ACC112 (cell line): Measurements from ENCODE around the gene LRR1.

Experiments used
- H2AFZ ChIP-seq: fragments of 200-600 bp; sonication (generic); one replicate; pipeline ENCODE4 v1.6.0; 2017; ENCODE audit warnings: antibody characterized with exemption, low read length; ENCODE audit not compliant: unreplicated experiment
- H3K27ac ChIP-seq: fragments of 200-600 bp; sonication (generic); 2 replicates; pipeline ENCODE4 v1.5.1; 2014; ENCODE audit warnings: low read depth, mild to moderate bottlenecking, antibody characterized with exemption, low read length, moderate library complexity
- H3K27me3 ChIP-seq: fragments of 200-600 bp; sonication (generic); 2 replicates; pipeline ENCODE4 v1.6.1; 2014; ENCODE audit warnings: mild to moderate bottlenecking, antibody characterized with exemption, low read length, moderate library complexity, mixed read lengths; ENCODE audit not compliant: insufficient read depth
- H3K36me3 ChIP-seq: fragments of 200-600 bp; sonication (generic); 2 replicates; pipeline ENCODE4 v1.6.1; 2016; ENCODE audit warnings: mild to moderate bottlenecking, antibody characterized with exemption, low read length, moderate library complexity, mixed read lengths; ENCODE audit not compliant: insufficient read depth
- H3K4me1 ChIP-seq: fragments of 200-600 bp; sonication (generic); one replicate; pipeline ENCODE4 v1.6.1; 2016; ENCODE audit warnings: low read length, mixed read lengths; ENCODE audit not compliant: insufficient read depth, unreplicated experiment, control insufficient read depth
- H3K4me3 ChIP-seq: fragments of 200-600 bp; sonication (generic); 2 replicates; pipeline ENCODE4 v1.5.1; 2014; ENCODE audit warnings: mild to moderate bottlenecking, low read depth, low read length
- H3K79me2 ChIP-seq: fragments of 200-600 bp; sonication (generic); one replicate; pipeline ENCODE4 v1.6.0; 2016; ENCODE audit warnings: low read length; ENCODE audit not compliant: control insufficient read depth, unreplicated experiment, insufficient read depth

The LRR1 gene, protein sequence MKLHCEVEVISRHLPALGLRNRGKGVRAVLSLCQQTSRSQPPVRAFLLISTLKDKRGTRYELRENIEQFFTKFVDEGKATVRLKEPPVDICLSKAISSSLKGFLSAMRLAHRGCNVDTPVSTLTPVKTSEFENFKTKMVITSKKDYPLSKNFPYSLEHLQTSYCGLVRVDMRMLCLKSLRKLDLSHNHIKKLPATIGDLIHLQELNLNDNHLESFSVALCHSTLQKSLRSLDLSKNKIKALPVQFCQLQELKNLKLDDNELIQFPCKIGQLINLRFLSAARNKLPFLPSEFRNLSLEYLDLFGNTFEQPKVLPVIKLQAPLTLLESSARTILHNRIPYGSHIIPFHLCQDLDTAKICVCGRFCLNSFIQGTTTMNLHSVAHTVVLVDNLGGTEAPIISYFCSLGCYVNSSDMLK

GRCh38 chr14:49598485-49599300 lies at the start of gene LRR1:
Gene LRR1 (plus strand): TSS chr14:49598940. CDS start chr14:49599021, 81 bp downstream.
- Histone ChIP-seq H3K79me2 (peaks cover 48% of the 10 kb centered on the region), H3K4me1 (peaks cover 20% of the 10 kb centered on the region), H3K36me3 (0 out of 2 replicates have a peak, but pooled peaks cover 4% of the 10 kb centered on the region), H3K27me3 (no peaks in the 10 kb centered on the region), H2AFZ (peak within 1 kb of the TSS; percentile 90), H3K4me3 (peak within 1 kb of the TSS; percentile 96), H3K27ac (peak within 1 kb of the TSS; percentile 93)

DNA sequence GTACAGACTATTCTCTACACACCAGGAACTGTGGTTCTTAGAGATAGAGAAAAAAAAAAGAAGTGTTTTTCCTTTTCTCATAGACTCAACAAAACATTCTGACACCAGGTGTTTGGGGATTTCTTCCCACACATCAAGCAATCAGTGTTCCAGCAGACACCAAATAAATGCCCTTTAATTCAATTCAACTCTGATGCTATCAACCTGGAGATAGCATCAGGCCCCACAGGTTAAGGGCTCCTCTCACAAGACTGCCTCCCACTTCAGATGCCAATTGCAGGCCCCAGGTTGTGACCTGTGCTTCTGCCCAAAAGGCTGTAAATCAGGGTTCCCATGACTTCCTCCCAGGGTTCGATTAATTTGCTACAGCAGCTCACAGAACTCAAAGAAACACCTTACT lies 49.3 kb upstream of the LRR1 start:
- no peak overlapping the region for H3K27ac ChIP-seq
- no peak overlapping the region for H2AFZ ChIP-seq
- H3K27me3 ChIP-seq: no peaks in the 10 kb centered on the region
- H3K4me3 ChIP-seq: no peak overlapping the region
- no peaks in the 10 kb centered on the region for H3K79me2 ChIP-seq
- peaks cover 11% of the 10 kb centered on the region for H3K4me1 ChIP-seq
- H3K36me3 ChIP-seq: no peaks in the 10 kb centered on the region

DNA sequence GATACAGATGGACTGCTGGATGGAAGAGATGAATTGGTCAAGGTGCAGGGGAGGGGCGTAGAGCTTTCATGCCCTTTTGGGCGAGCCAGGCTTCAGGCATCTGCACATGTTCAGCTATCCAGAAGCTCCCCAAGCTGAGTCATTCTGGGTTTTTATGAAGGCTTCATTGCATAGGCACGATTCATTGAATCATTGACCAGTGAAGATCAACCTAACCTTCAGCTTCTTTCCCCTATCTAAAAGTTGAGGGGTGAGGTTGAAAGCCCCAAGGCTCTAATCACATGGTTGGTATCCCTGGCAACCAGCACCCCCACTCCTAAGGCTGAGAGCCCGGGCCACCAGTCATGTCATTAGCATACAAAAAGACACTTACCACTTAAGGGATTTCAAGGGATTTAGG lies 48.9 kb upstream of the LRR1 start:
- H2AFZ ChIP-seq: no peak overlapping the region
- H3K4me1 ChIP-seq: peaks cover 11% of the 10 kb centered on the region
- H3K27ac ChIP-seq: no peak overlapping the region
- H3K4me3 ChIP-seq: no peak overlapping the region
- H3K36me3 ChIP-seq: no peaks in the 10 kb centered on the region
- no peaks in the 10 kb centered on the region for H3K27me3 ChIP-seq
- H3K79me2 ChIP-seq: no peaks in the 10 kb centered on the region

- Histone ChIP-seq H3K79me2 (no peaks in the 10 kb centered on the region), H3K27me3 (no peaks in the 10 kb centered on the region), H3K4me1 (peaks cover 11% of the 10 kb centered on the region), H3K36me3 (no peaks in the 10 kb centered on the region), H3K27ac (no peak overlapping the region), H3K4me3 (no peak overlapping the region), H2AFZ (no peak overlapping the region)
Measured at GRCh38 chr14:49550286-49551184, 48.2 kb upstream of the LRR1 start.

GRCh38 chr14:49551569-49551968 lies 47.2 kb upstream of the LRR1 start:
- Histone ChIP-seq H3K79me2 (no peaks in the 10 kb centered on the region), H3K36me3 (no peaks in the 10 kb centered on the region)

GRCh38 chr14:49553106-49553505 lies 45.6 kb upstream of the LRR1 start:
- H3K36me3 ChIP-seq: no peaks in the 10 kb centered on the region
- H2AFZ ChIP-seq: no peak overlapping the region
- H3K79me2 ChIP-seq: no peaks in the 10 kb centered on the region
- peaks cover 11% of the 10 kb centered on the region for H3K4me1 ChIP-seq
- H3K27me3 ChIP-seq: no peaks in the 10 kb centered on the region
- no peak overlapping the region for H3K4me3 ChIP-seq
- no peak overlapping the region for H3K27ac ChIP-seq

More at GRCh38 chr14:49551569-49551968, 47.2 kb upstream of the LRR1 start:
- Histone ChIP-seq H3K27me3 (no peaks in the 10 kb centered on the region), H3K27ac (no peak overlapping the region), H2AFZ (no peak overlapping the region), H3K4me3 (no peak overlapping the region), H3K4me1 (peaks cover 11% of the 10 kb centered on the region)

GRCh38 chr14:49553892-49554291 lies 44.8 kb upstream of the LRR1 start:
- no peak overlapping the region for H3K4me3 ChIP-seq
- no peaks in the 10 kb centered on the region for H3K79me2 ChIP-seq
- no peak overlapping the region for H2AFZ ChIP-seq
- H3K27me3 ChIP-seq: no peaks in the 10 kb centered on the region
- no peaks in the 10 kb centered on the region for H3K36me3 ChIP-seq
- H3K4me1 ChIP-seq: peaks cover 11% of the 10 kb centered on the region
- no peak overlapping the region for H3K27ac ChIP-seq

DNA sequence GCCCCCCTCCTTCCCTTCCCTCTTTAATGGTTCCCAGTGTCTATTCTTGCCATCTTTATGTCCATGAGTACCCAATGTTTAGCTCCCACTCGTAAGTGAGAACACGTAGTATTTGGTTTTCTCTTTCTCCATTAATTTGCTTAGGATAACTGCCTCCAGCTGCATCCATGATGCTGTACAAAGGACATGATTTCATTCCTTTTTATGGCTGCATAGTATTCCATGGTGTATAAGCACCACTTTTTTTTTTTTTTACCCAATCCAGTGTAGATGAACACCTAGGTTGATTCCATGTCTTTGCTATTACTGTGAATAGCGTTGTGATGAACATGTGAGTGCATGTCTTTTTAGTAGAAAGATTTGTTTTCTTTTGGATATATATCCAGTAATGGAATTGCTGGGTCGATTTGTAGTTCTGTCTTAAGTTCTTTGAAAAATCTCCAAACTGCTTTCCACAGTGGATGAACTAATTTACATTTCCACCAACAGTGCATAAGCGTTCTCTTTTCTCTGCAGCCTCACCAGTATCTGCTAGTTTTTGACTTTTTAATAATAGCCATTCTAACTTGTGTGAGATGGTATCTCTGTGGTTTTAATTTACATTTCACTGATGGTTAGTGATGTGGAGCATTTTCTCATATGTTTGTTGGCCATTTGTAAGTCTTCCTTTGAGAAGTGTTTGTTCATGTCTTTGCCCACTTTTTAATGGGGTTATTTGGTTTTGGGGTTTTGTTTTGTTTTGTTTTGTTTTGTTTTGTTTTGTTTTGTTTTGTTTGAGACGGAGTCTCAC lies 38.6 kb upstream of the LRR1 start:
- H3K79me2 ChIP-seq: no peaks in the 10 kb centered on the region
- H2AFZ ChIP-seq: no peak overlapping the region
- H3K36me3 ChIP-seq: no peaks in the 10 kb centered on the region
- H3K4me3 ChIP-seq: no peak overlapping the region
- no peaks in the 10 kb centered on the region for H3K27me3 ChIP-seq
- H3K4me1 ChIP-seq: no peaks in the 10 kb centered on the region
- no peak overlapping the region for H3K27ac ChIP-seq

GRCh38 chr14:49566714-49567113 lies 32.0 kb upstream of the LRR1 start:
- H3K27ac ChIP-seq: no peak overlapping the region
- no peak overlapping the region for H3K4me3 ChIP-seq
- H3K4me1 ChIP-seq: no peaks in the 10 kb centered on the region
- H3K36me3 ChIP-seq: no peaks in the 10 kb centered on the region; the same call in 1 of the 2 replicates
- no peaks in the 10 kb centered on the region for H3K27me3 ChIP-seq
- no peaks in the 10 kb centered on the region for H3K79me2 ChIP-seq
- no peak overlapping the region for H2AFZ ChIP-seq
